Measurements from ENCODE around the gene CAMK2N1.
A peak's percentile ranks its signal among the peaks of the same experiment; 100 is the strongest.
"Not testable (repeated sequence)": the region's sequence is repeated elsewhere in the genome, so short reads cannot be mapped to it uniquely, and the experiment has no call there.

Gene CAMK2N1

GRCh38 chr1:20485527-20486456, at the start of gene CAMK2N1:
CAMK2N1 (minus strand) TSS chr1:20486210; CDS start chr1:20485379, 831 bp downstream.
- peak in 2 of 3 donors; percentile 22 to 42 for DNase-seq

- no peak for DNase-seq
Observed at GRCh38 chr1:20534659-20535417, 48.8 kb upstream of the CAMK2N1 start.

GRCh38 chr1:20533635-20534034, 47.6 kb upstream of the CAMK2N1 start:
- no peak for DNase-seq

GRCh38 chr1:20530901-20531300, 44.9 kb upstream of the CAMK2N1 start:
- no peak for DNase-seq

GRCh38 chr1:20530306-20530705, 44.3 kb upstream of the CAMK2N1 start:
- no peak for DNase-seq

GRCh38 chr1:20528221-20528620, 42.2 kb upstream of the CAMK2N1 start:
- no peak for DNase-seq

GRCh38 chr1:20526267-20526666, 40.3 kb upstream of the CAMK2N1 start:
- no peak for DNase-seq

GRCh38 chr1:20521960-20522861, 36.2 kb upstream of the CAMK2N1 start:
- DNase-seq: peak; percentile 82 to 92 (median 85)

GRCh38 chr1:20519609-20520262, 33.7 kb upstream of the CAMK2N1 start:
- not testable (repeated sequence) for DNase-seq

- no peak for DNase-seq
Observed at GRCh38 chr1:20511518-20512428, 25.8 kb upstream of the CAMK2N1 start.

- no peak for DNase-seq
Observed at GRCh38 chr1:20508411-20508771, 22.4 kb upstream of the CAMK2N1 start.

- peak; percentile 94 to 96 (median 96) for DNase-seq
Observed at GRCh38 chr1:20507564-20508410, 21.8 kb upstream of the CAMK2N1 start, which contains the start of gene MUL1. MUL1 (minus strand) TSS chr1:20508151; CDS start chr1:20508024, 127 bp downstream.

GRCh38 chr1:20507248-20507563, 21.2 kb upstream of the CAMK2N1 start:
- DNase-seq: no peak

GRCh38 chr1:20505488-20505887, 19.5 kb upstream of the CAMK2N1 start:
- no peak for DNase-seq

- DNase-seq: no peak
Observed at GRCh38 chr1:20500716-20501115, 14.7 kb upstream of the CAMK2N1 start.

GRCh38 chr1:20499718-20500117, 13.7 kb upstream of the CAMK2N1 start:
- no peak for DNase-seq

- no peak for DNase-seq
Observed at GRCh38 chr1:20499105-20499504, 13.1 kb upstream of the CAMK2N1 start.

- no peak for DNase-seq
Observed at GRCh38 chr1:20498116-20498515, 12.1 kb upstream of the CAMK2N1 start.

GRCh38 chr1:20497506-20497905, 11.5 kb upstream of the CAMK2N1 start:
- peak in 2 of 3 donors; percentile 32 to 35 for DNase-seq

GRCh38 chr1:20496725-20497383, 10.8 kb upstream of the CAMK2N1 start:
- not testable (repeated sequence) for DNase-seq

All from suppressor macrophage treated with lipopolysaccharide for 1 hour (primary cell).